IMR-90 (cell line): ENCODE measurements around the gene ABHD17B.

ENCODE experiments used
- CHD1 ChIP-seq: IDR thresholded peaks from 2 replicates; pipeline ENCODE4 v1.6.1; 2012; ENCODE audit warnings: low read depth, low read length, improper control_type of control experiment
- FOS ChIP-seq: fragments of 150-350 bp; IDR thresholded peaks from 2 replicates; pipeline ENCODE4 v1.6.1; 2016; ENCODE audit warnings: low read depth, low read length
- MAFK ChIP-seq: IDR thresholded peaks from 2 replicates; pipeline ENCODE4 v1.6.1; 2012; ENCODE audit warnings: low read depth, low read length, improper control_type of control experiment
- MAZ ChIP-seq: IDR thresholded peaks from 2 replicates; pipeline ENCODE4 v1.6.1; 2012; ENCODE audit warnings: low read depth, mild to moderate bottlenecking, low read length, improper control_type of control experiment, moderate library complexity, borderline replicate concordance
- POLR2A ChIP-seq: IDR thresholded peaks from 2 replicates; pipeline ENCODE4 v1.6.1; 2012; ENCODE audit warnings: mild to moderate bottlenecking, low read depth, low read length
- RAD21 ChIP-seq: IDR thresholded peaks from 2 replicates; pipeline ENCODE4 v1.6.1; 2012; ENCODE audit warnings: low read length, improper control_type of control experiment
- SMC3 ChIP-seq: fragments of 150-350 bp; IDR thresholded peaks from 2 replicates; pipeline ENCODE4 v1.6.1; 2016; ENCODE audit warnings: low read depth, mild to moderate bottlenecking, antibody characterized with exemption, low read length, moderate library complexity
- TF ChIP-seq, protein P1 (sequence below): conservative IDR thresholded peaks from 2 replicates; pipeline ENCODE4 v1.5.1; 2012; ENCODE audit warnings: mild to moderate bottlenecking, low read depth, low read length, improper control_type of control experiment

DNA sequence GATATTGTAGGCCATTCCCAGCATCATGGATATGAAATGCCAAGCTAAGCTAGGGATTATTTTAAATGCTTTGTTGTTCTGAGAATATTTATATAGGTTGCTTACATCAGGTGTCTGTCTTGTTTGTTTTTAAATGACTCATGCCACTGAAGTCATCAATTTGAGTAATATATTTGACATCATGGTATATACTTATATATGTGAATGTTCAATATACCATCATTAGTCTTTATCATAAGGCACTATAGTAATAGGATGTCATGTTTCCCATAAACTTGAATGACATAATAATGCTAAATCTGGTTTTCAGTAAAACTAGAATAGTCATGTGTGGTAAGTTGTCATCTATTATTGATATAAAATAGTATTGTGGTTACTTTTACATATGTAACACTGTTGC is 13.6 kb upstream of the ABHD17B start:
- TF ChIP-seq, protein P1, sequence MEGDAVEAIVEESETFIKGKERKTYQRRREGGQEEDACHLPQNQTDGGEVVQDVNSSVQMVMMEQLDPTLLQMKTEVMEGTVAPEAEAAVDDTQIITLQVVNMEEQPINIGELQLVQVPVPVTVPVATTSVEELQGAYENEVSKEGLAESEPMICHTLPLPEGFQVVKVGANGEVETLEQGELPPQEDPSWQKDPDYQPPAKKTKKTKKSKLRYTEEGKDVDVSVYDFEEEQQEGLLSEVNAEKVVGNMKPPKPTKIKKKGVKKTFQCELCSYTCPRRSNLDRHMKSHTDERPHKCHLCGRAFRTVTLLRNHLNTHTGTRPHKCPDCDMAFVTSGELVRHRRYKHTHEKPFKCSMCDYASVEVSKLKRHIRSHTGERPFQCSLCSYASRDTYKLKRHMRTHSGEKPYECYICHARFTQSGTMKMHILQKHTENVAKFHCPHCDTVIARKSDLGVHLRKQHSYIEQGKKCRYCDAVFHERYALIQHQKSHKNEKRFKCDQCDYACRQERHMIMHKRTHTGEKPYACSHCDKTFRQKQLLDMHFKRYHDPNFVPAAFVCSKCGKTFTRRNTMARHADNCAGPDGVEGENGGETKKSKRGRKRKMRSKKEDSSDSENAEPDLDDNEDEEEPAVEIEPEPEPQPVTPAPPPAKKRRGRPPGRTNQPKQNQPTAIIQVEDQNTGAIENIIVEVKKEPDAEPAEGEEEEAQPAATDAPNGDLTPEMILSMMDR = no peak
- no peak for TF ChIP-seq FOS
- no peak for TF ChIP-seq SMC3
- TF ChIP-seq POLR2A = no peak
- no peak for TF ChIP-seq MAFK
- TF ChIP-seq RAD21 = no peak
- no peak for TF ChIP-seq MAZ
- no peak for TF ChIP-seq CHD1
